Naive thymus-derived CD4-positive, alpha-beta T cell (primary cell): Measurements from ENCODE around the gene ATP11A. TPM values are rescaled to one million over a fixed set of nuclear protein-coding genes. Genes with fewer than 3 reads are reported as not detected.

Experiments
- ATAC-seq: fragments of 150-1000 bp; cut with Tn5 transposase; 2 replicates; pipeline ENCODE4 v1.10.0; 2021; ENCODE audit warnings: mild to moderate bottlenecking, moderate library complexity
- CTCF ChIA-PET: fragments of 350-600 bp; sonication (Branson Sonifier 250); formaldehyde crosslinking; loops from one replicate; lab custom pipeline; 2021; ENCODE audit warnings: antibody characterized with exemption; lab: Charles Lee
- POLR2A ChIA-PET: fragments of 350-600 bp; sonication (Branson Sonifier 250); formaldehyde crosslinking; loops from one replicate; lab custom pipeline; 2021; ENCODE audit warnings: antibody characterized with exemption, inconsistent platforms; lab: Charles Lee
- DNase-seq, 9 donors: peaks; one replicate each; pipeline versions ENCODE4 v3.0.0 to v3.0.0-alpha.2; 2020 to 2022; ENCODE audit warnings: mixed read lengths in 1 of 9
- H3K27ac ChIP-seq: one replicate; pipeline ENCODE4 v1.7.0; 2013; ENCODE audit warnings: mild to moderate bottlenecking, low read depth, low read length, moderate library complexity
- H3K27me3 ChIP-seq, 2 donors: one replicate each; pipeline ENCODE4 v1.7.0; 2013; ENCODE audit warnings: low read length in 2 of 2, mild to moderate bottlenecking in 2 of 2, moderate library complexity in 2 of 2; ENCODE audit not compliant: control insufficient read depth in 2 of 2, insufficient read depth in 2 of 2
- H3K36me3 ChIP-seq, 3 experiments: 1 replicate in 2 of 3; 2 replicates in 1 of 3; pipeline ENCODE4 v1.7.0; 2013; ENCODE audit warnings: low read length in 3 of 3, mild to moderate bottlenecking in 3 of 3, moderate library complexity in 1 of 3; ENCODE audit not compliant: insufficient read depth in 3 of 3, control insufficient read depth in 2 of 3
- H3K4me1 ChIP-seq, 2 donors: one replicate each; pipeline ENCODE4 v1.7.0; 2013; ENCODE audit warnings: low read length in 2 of 2, mild to moderate bottlenecking in 2 of 2, moderate library complexity in 1 of 2; ENCODE audit not compliant: control insufficient read depth in 2 of 2, insufficient read depth in 2 of 2
- H3K4me3 ChIP-seq: 2 replicates; pipeline ENCODE4 v1.7.0; 2013; ENCODE audit warnings: mild to moderate bottlenecking, low read length
- H3K9me3 ChIP-seq, 3 experiments: 1 replicate in 2 of 3; 2 replicates in 1 of 3; pipeline ENCODE4 v1.7.0; 2013; ENCODE audit warnings: low read length in 3 of 3; ENCODE audit not compliant: control insufficient read depth in 2 of 3
- H3K27ac Mint-ChIP-seq, 9 donors: one replicate each; pipeline ENCODE4 v1.8.0; 2020 to 2022; ENCODE audit warnings: mixed read lengths in 9 of 9, mild to moderate bottlenecking in 8 of 9, moderate library complexity in 5 of 9, inconsistent platforms in 2 of 9
- H3K27me3 Mint-ChIP-seq, 5 donors: one replicate each; pipeline ENCODE4 v1.8.0; 2021 to 2022; ENCODE audit warnings: mixed read lengths in 5 of 5, mild to moderate bottlenecking in 1 of 5
- H3K36me3 Mint-ChIP-seq, 5 donors: one replicate each; pipeline ENCODE4 v1.8.0; 2020 to 2022; ENCODE audit warnings: mixed read lengths in 5 of 5, mild to moderate bottlenecking in 3 of 5, inconsistent platforms in 1 of 5
- H3K4me1 Mint-ChIP-seq, 7 donors: one replicate each; pipeline ENCODE4 v1.8.0; 2020 to 2022; ENCODE audit warnings: mixed read lengths in 7 of 7, mild to moderate bottlenecking in 3 of 7, inconsistent platforms in 1 of 7
- H3K4me3 Mint-ChIP-seq, 10 donors: one replicate each; pipeline ENCODE4 v1.8.0; 2020 to 2022; ENCODE audit warnings: mild to moderate bottlenecking in 10 of 10, mixed read lengths in 10 of 10, moderate library complexity in 6 of 10, inconsistent platforms in 2 of 10
- H3K9me3 Mint-ChIP-seq, 11 donors: one replicate each; pipeline ENCODE4 v1.8.0; 2020 to 2022; ENCODE audit warnings: mixed read lengths in 11 of 11, mild to moderate bottlenecking in 4 of 11, inconsistent platforms in 1 of 11, moderate library complexity in 1 of 11
- intact Hi-C, 2 donors: fragments of 100-400 bp; cut with micrococcal nuclease; formaldehyde crosslinking; loops; one replicate each; pipeline ENCODE4 v1.15.1; 2023
- polyA plus RNA-seq, 2 donors: library from polyadenylated mRNA; unstranded; fragments of 300-500 nt; fragmentation: Illumina TruSeq; gene quantifications; one replicate each; pipeline ENCODE4 v1.2.3, GENCODE V29; 2021
- total RNA-seq, 6 experiments: library from RNA in 5 of 6; stranded (reverse) in 5 of 6; gene quantifications; 1 replicate in 5 of 6; 2 replicates in 1 of 6; pipeline ENCODE4 v1.2.3 and lab custom pipeline; 2021 to 2026

The ATP11A gene
- total and polyA plus RNA-seq, 7 experiments from 2014 or later = 4.3 to 111 (median 58.5) TPM

DNA sequence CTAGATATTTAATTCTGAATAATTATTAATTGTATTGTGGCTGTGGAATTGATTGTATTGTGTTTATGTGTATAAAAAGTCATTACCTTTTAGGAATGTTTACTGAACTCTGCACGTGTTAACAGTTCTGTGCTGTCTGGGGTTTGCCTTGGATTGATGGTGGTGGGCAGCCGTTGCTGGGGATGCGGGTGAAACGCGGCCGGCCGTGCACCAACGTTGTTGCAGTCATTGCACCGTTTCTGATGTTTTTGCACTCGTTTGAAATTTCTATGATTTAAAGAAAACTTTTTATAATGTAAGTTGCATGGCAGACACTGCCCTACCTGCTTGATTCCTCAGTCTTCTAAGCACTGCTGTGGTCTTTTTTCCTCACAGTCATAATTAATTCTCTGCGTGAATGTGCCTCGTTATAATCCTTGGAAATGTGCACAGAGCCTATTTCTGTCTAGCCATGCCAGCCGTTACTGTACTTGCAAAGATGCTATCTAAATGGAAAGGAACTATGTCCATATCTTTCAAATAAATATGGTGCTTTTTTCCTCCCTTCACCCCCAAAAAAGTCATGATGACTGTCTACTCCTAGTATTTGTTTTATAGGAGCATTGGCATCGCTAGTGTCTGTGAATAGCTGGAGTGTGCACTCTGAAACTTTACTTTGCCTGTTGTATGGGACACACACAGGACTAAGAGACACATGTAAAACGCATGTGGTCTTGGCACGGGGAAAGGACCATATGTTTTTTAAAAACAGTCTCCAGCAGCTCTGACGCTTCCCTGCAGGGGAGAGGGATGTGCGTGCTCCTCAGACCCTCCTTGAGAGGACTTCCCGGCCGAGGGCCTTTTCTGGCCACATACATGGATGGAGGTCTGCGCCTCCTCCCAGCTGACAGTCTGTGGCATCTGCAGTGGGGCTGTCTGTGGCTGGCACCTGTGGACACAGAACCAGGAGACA, 238.5 kb downstream of the ATP11A start:
- CTCF ChIA-PET = no interaction called here
- H3K27ac Mint-ChIP-seq = no peak overlapping the region
- intact Hi-C loops = no loop called here

DNA sequence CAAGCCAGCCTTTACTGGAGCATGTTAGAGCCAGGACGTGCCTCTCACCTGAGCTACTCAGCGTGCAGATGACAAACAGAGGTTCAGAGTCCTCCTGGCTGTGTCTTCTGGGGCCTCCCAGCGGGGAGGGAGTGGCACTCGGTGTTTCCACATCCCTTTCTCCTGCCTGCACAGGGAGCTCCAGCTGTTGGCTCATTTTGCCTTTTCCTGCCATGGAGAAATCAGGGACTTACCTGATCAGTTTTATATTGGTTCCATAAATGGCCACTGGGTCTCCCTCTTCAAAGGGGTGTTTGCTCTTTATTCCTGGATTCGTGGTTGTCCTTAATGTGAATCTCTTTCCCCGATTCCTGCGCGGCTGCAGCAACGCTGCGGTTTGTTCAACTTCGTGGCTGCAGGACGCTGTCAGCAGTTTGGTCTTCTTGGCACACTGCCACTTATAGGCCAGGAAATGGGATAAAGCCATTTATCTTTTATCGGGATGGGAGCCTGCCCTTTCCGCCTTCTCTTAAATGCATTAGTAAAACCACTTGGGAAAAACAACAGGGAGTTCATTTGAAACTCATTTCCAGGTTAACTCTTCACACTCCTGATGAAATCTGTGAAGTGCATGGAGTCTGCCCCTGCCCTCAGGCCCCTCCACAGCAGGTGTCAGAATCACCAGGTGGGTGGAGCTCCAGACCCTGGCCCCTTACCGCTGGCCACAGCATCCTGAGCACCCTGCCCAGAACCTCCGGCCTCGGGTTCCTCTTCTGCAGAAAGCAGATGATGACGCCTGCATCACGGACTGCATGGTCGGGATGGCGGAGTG, 239.3 kb downstream of the ATP11A start:
- Histone ChIP-seq H3K27me3 (peaks cover 5 to 8% of the 10 kb centered on the region in 2 donors), H3K4me3 (no peak overlapping the region), H3K36me3 (no peaks in the 10 kb centered on the region), H3K27ac (no peak overlapping the region), H3K4me1 (no peaks in the 10 kb centered on the region), H3K9me3 (no peaks in the 10 kb centered on the region)
- Mint-ChIP-seq H3K9me3 (peaks cover 0 to 3% (median 0%) of the 10 kb centered on the region in 11 donors), H3K27ac (no peak overlapping the region), H3K36me3 (no peaks in the 10 kb centered on the region), H3K4me1 (peaks cover 4 to 19% (median 10%) of the 10 kb centered on the region in 7 donors), H3K27me3 (peaks cover 6 to 48% (median 48%) of the 10 kb centered on the region in 5 donors), H3K4me3 (no peak overlapping the region)
- DNase-seq (no peak), ATAC-seq (peak; percentile 24)
- CTCF ChIA-PET = no interaction called here
- POLR2A ChIA-PET = no interaction called here
- intact Hi-C loops = no loop called here

More for the DNA sequence above, 238.5 kb downstream of the ATP11A start:
- Histone ChIP-seq H3K4me1 (no peaks in the 10 kb centered on the region), H3K4me3 (no peak overlapping the region), H3K27ac (no peak overlapping the region), H3K27me3 (peaks cover 4 to 5% of the 10 kb centered on the region in 2 donors), H3K36me3 (no peaks in the 10 kb centered on the region), H3K9me3 (no peaks in the 10 kb centered on the region)
- POLR2A ChIA-PET = no interaction called here
- no peak for DNase-seq
- Mint-ChIP-seq H3K9me3 (peaks cover 0 to 3% (median 0%) of the 10 kb centered on the region in 11 donors), H3K27me3 (peaks cover 6 to 52% (median 46%) of the 10 kb centered on the region in 5 donors), H3K36me3 (no peaks in the 10 kb centered on the region), H3K4me3 (no peak overlapping the region), H3K4me1 (peaks cover 4 to 19% (median 10%) of the 10 kb centered on the region in 7 donors)
- ATAC-seq = no peak

GRCh38 chr13:112929783-112930055, 239.9 kb downstream of the ATP11A start:
- peaks cover 6 to 50% (median 48%) of the 10 kb centered on the region in 5 donors for H3K27me3 Mint-ChIP-seq

DNA sequence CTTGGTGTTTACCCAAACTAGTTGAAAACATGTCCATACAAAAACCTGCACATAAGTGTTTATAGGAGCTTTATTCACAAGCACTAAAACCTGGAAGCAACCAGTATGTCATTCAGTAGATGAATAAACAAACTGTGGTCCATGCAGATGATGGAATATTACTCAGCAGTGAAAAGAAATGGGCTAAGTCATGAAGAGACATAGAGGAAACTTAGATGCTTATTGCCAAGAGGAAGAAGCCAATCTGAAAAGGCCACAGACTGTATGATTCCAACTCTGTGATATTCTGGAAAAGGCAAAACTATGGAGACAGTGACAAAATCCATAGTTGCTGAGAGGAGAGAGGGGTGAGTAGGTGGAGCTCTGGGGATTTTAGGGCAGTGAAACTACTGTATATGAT, 240.4 kb downstream of the ATP11A start:
- H3K27me3 ChIP-seq = peaks cover 5 to 8% of the 10 kb centered on the region in 2 donors
- H3K4me1 ChIP-seq = no peaks in the 10 kb centered on the region
- peaks cover 4 to 19% (median 10%) of the 10 kb centered on the region in 7 donors for H3K4me1 Mint-ChIP-seq
- no peaks in the 10 kb centered on the region for H3K36me3 ChIP-seq
- peak overlapping the region in 1 of 10 donors; percentile 68 for H3K4me3 Mint-ChIP-seq
- no peaks in the 10 kb centered on the region for H3K36me3 Mint-ChIP-seq
- H3K4me3 ChIP-seq = no peak overlapping the region
- H3K27me3 Mint-ChIP-seq = peaks cover 6 to 53% (median 48%) of the 10 kb centered on the region in 5 donors
- H3K27ac Mint-ChIP-seq = no peak overlapping the region
- DNase-seq = no peak
- peaks cover 0 to 3% (median 0%) of the 10 kb centered on the region in 11 donors for H3K9me3 Mint-ChIP-seq
- intact Hi-C loops = no loop called here
- H3K27ac ChIP-seq = no peak overlapping the region
- ATAC-seq = no peak
- ChIA-PET POLR2A (no interaction called here), CTCF (no interaction called here)
- no peaks in the 10 kb centered on the region for H3K9me3 ChIP-seq

More at GRCh38 chr13:112929783-112930055, 239.9 kb downstream of the ATP11A start:
- no peaks in the 10 kb centered on the region for H3K4me1 ChIP-seq
- intact Hi-C loops = no loop called here
- Mint-ChIP-seq H3K9me3 (peaks cover 0 to 3% (median 0%) of the 10 kb centered on the region in 11 donors), H3K4me1 (peaks cover 4 to 19% (median 10%) of the 10 kb centered on the region in 7 donors), H3K4me3 (peak overlapping the region in 1 of 10 donors; percentile 3), H3K27ac (no peak overlapping the region), H3K36me3 (no peaks in the 10 kb centered on the region)
- POLR2A ChIA-PET = no interaction called here
- no peak for ATAC-seq
- H3K27me3 ChIP-seq = peaks cover 5 to 8% of the 10 kb centered on the region in 2 donors
- no peak overlapping the region for H3K27ac ChIP-seq
- H3K9me3 ChIP-seq = no peaks in the 10 kb centered on the region
- CTCF ChIA-PET = no interaction called here
- H3K36me3 ChIP-seq = no peaks in the 10 kb centered on the region
- no peak overlapping the region for H3K4me3 ChIP-seq
- no peak for DNase-seq

DNA sequence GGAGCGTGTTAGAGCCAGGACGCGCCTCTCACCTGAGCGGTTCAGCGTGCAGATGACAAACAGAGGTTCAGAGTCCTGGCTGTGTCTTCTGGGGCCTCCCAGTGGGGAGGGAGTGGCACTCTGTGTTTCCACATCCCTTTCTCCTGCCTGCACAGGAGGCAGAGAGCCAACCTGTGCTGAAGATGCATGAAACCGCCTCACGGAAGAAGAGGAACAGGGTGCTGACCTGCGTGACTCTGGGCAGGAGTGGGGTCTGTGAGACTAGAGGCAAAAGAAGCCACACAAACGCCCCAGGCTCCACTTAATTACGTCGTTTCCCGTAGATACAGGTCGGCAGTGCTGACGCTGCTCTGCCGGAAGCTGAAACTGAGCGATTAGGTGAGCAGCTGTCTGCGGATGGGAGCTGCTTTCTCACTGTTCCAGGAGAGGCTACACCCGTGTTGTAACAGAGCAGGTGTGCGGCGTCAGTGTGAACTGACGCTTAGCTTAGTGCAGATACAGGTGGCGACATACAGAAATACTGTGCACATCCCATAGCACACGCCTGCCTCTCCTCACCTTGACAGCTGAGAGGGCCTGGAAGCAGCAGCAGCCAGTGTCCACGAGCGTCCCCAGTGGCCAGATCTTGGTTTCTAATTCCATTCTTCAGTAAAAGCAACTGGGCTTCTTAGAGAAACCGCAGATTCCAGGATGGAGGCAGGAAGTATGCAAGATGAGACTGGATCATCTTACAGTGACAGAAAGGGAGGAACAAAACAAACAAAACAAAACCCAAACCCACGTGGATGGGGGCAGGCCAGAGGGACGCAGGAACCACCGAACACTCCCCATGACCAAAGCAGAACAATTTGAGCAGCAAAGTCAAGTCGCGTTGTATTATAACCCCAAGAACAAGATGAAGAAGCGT, 241.4 kb downstream of the ATP11A start:
- no peaks in the 10 kb centered on the region for H3K4me1 ChIP-seq
- POLR2A ChIA-PET = interaction anchor here (0.6 kb wide), 1 partner anchor 20 kb away, joined by 3 read pairs; no protein-coding TSS in a partner anchor
- no peaks in the 10 kb centered on the region for H3K9me3 ChIP-seq
- Mint-ChIP-seq H3K9me3 (peaks cover 0 to 3% (median 0%) of the 10 kb centered on the region in 11 donors), H3K27me3 (peaks cover 6 to 59% (median 48%) of the 10 kb centered on the region in 5 donors), H3K36me3 (no peaks in the 10 kb centered on the region), H3K27ac (no peak overlapping the region), H3K4me1 (peaks cover 4 to 19% (median 10%) of the 10 kb centered on the region in 7 donors), H3K4me3 (peak overlapping the region in 1 of 10 donors; percentile 68)
- no peaks in the 10 kb centered on the region for H3K36me3 ChIP-seq
- CTCF ChIA-PET = no interaction called here
- no peak overlapping the region for H3K4me3 ChIP-seq
- DNase-seq (no peak), ATAC-seq (no peak)
- intact Hi-C loops = no loop called here
- peaks cover 5 to 8% of the 10 kb centered on the region in 2 donors for H3K27me3 ChIP-seq
- no peak overlapping the region for H3K27ac ChIP-seq

DNA sequence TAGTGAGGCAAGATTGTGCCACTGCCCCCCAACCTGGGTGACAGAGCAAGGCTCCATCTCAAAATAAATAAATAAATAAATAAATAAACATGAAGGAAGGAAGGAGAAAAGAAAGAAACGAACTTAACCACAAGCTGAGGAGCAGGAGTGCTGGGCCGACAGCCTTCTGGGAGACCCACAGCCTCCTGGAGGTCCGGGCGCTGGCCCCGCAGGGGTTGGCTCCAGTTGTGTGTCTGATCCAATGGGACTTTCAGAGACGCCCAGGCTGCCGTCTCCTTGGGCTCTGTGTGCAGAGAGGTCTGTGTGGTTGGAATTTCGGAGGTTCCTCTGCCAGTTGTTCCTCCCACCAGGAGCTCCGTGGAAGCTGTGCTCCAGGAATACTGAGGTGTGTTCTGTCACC, 243.1 kb downstream of the ATP11A start:
- ATAC-seq = no peak
- peaks cover 5 to 8% of the 10 kb centered on the region in 2 donors for H3K27me3 ChIP-seq

More for the DNA sequence above, 243.1 kb downstream of the ATP11A start:
- Mint-ChIP-seq H3K9me3 (peaks cover 0 to 5% (median 0%) of the 10 kb centered on the region in 11 donors), H3K4me3 (no peak overlapping the region), H3K27ac (no peak overlapping the region), H3K27me3 (peaks cover 6 to 55% (median 34%) of the 10 kb centered on the region in 5 donors), H3K36me3 (no peaks in the 10 kb centered on the region), H3K4me1 (peaks cover 4 to 19% (median 10%) of the 10 kb centered on the region in 7 donors)
- Histone ChIP-seq H3K27ac (no peak overlapping the region), H3K9me3 (peaks cover 0 to 3% (median 0%) of the 10 kb centered on the region in 3 experiments), H3K4me3 (no peak overlapping the region), H3K36me3 (no peaks in the 10 kb centered on the region), H3K4me1 (no peaks in the 10 kb centered on the region)
- intact Hi-C loops = no loop called here
- POLR2A ChIA-PET = no interaction called here
- no peak for DNase-seq
- CTCF ChIA-PET = no interaction called here
